Psoas muscle (tissue), 8 donors: ENCODE data around the gene MIB2. TPM values are rescaled to one million over a fixed set of nuclear protein-coding genes. Genes with fewer than 3 reads are reported as not detected.
A peak's percentile ranks its signal among the peaks of the same experiment; 100 is the strongest.
"Not testable (repeated sequence)": the region's sequence is repeated elsewhere in the genome, so short reads cannot be mapped to it uniquely, and the experiment has no call there.

Source experiments
- ATAC-seq, 4 donors: fragments of 200-7000 bp; cut with Tn5 transposase; one replicate each; pipeline ENCODE4 v1.9.1; 2020; ENCODE audit warnings: moderate library complexity in 3 of 4, mild to moderate bottlenecking in 2 of 4
- DNase-seq, 2 donors: peaks; one replicate each; pipeline ENCODE4 v3.0.0-alpha.2; 2020
- H3K27ac ChIP-seq: fragments of 200-600 bp; one replicate; pipeline ENCODE4 v1.8.0; 2022
- H3K27me3 ChIP-seq, 3 donors: fragments of 200-600 bp in 1 of 3; one replicate each; pipeline versions ENCODE4 v1.6.1 to v1.8.0; 2013 to 2022; ENCODE audit warnings: low read length in 2 of 3, mild to moderate bottlenecking in 2 of 3, moderate library complexity in 1 of 3; ENCODE audit not compliant: insufficient read depth in 3 of 3
- H3K36me3 ChIP-seq, 2 donors: fragments of 200-600 bp in 1 of 2; one replicate each; pipeline versions ENCODE4 v1.6.1 to v1.8.0; 2013 to 2022; ENCODE audit warnings: low read depth in 1 of 2, mild to moderate bottlenecking in 1 of 2, moderate library complexity in 1 of 2; ENCODE audit not compliant: insufficient read depth in 1 of 2
- H3K4me1 ChIP-seq: fragments of 200-600 bp; one replicate; pipeline ENCODE4 v1.8.0; 2022
- H3K4me3 ChIP-seq: fragments of 200-600 bp; one replicate; pipeline ENCODE4 v1.8.0; 2022; ENCODE audit warnings: mild to moderate bottlenecking
- H3K9me3 ChIP-seq: fragments of 200-600 bp; one replicate; pipeline ENCODE4 v1.8.0; 2022
- CTCF ChIP-seq: fragments of 200-600 bp; IDR thresholded peaks from one replicate; pipeline ENCODE4 v1.8.0; 2022; ENCODE audit warnings: antibody characterized with exemption
- WGBS, 3 donors: extraction: QIAGEN DNeasy Blood & Tissue Kit; methylation state at CpG; one replicate each; pipeline versions ENCODE4 v1.1.6 to v1.1.7; 2013; 5-methylcytosine and 5-hydroxymethylcytosine counted together
- intact Hi-C, 2 donors: fragments of 100-400 bp; cut with DNase I; formaldehyde crosslinking; loops; one replicate each; pipeline versions ENCODE4 v1.11.0 to v1.14.2; 2022
- polyA plus RNA-seq, 3 donors: library from polyadenylated mRNA; stranded (reverse); fragments of 200-250 nt; gene quantifications; one replicate each; pipeline ENCODE4 v1.2.3, GENCODE V29; 2013
- total RNA-seq, 4 donors: library from RNA; stranded (reverse); fragmentation: NEBNext Ultra II Directional in 2 of 4; extraction: Animal tissue kit (Norgen Biotek cat#: 25700) in 2 of 4; gene quantifications; one replicate each; pipeline versions ENCODE4 v1.2.1 to v1.2.4, GENCODE V29; 2021 to 2023
- donor health status: healthy with polysubstance abuse.
- donor health status: DM: no; HTN: no; CAD: no; lungs with moderate emphysema.
- donor health status: Bipolar disorder and iron deficiency.
- donor health status: healthy.
- donor health status: DM: yes; HTN: yes; CAD: no.
- donor health status: DM: no; HTN: no; CAD: no.
- donor health status: DM: no; HTN: no; CAD: no.
- donor health status: DM: yes; HTN: yes; CAD: no.

The MIB2 gene
- total and polyA plus RNA-seq, 7 donors: 41.8 to 106 (median 78.7) TPM

- 1 to 2% (median 2%) methylated on average over 48 to 79 of the region's 79 CpGs for WGBS, 3 donors
Measured at GRCh38 chr1:1630965-1631781, 15.9 kb downstream of the MIB2 start.

GRCh38 chr1:1631782-1632420 is 16.6 kb downstream of the MIB2 start, which contains the start of gene MMP23B:
Gene MMP23B, plus strand, starts transcription at chr1:1632173. Its CDS starts 46 bp downstream, at chr1:1632219.
- H3K36me3 ChIP-seq: peaks cover 4 to 32% of the 10 kb centered on the region in 2 donors
- DNase-seq (peak; percentile 26 to 55), ATAC-seq (peak in 3 of 4 donors; percentile 5 to 14 (median 7))
- TF ChIP-seq CTCF: no peak
- no peaks in the 10 kb centered on the region for H3K9me3 ChIP-seq
- WGBS, 3 donors: 3 to 4% (median 3%) methylated on average over 18 to 48 of the region's 48 CpGs
- intact Hi-C loops: no loop called here
- peaks cover 0 to 2% (median 0%) of the 10 kb centered on the region in 3 donors for H3K27me3 ChIP-seq
- peak within 1 kb of the TSS; percentile 30 for H3K4me3 ChIP-seq
- H3K4me1 ChIP-seq: peaks cover 3% of the 10 kb centered on the region
- H3K27ac ChIP-seq: peak within 1 kb of the TSS; percentile 1

More at GRCh38 chr1:1630965-1631781, 15.9 kb downstream of the MIB2 start:
- Histone ChIP-seq H3K4me3 (peak overlapping the region; percentile 30), H3K27ac (peak overlapping the region; percentile 1), H3K9me3 (no peaks in the 10 kb centered on the region), H3K27me3 (peaks cover 0 to 2% (median 0%) of the 10 kb centered on the region in 3 donors), H3K36me3 (peaks cover 4 to 32% of the 10 kb centered on the region in 2 donors), H3K4me1 (peaks cover 3% of the 10 kb centered on the region)
- intact Hi-C loops: no loop called here
- TF ChIP-seq CTCF: no peak
- DNase-seq (peak; percentile 82 to 88), ATAC-seq (peak; percentile 67 to 83 (median 79))

GRCh38 chr1:1633409-1633808 is 18.1 kb downstream of the MIB2 start:
- H3K27ac ChIP-seq, intact Hi-C loops, H3K4me3 ChIP-seq, DNase-seq, ATAC-seq, H3K4me1 ChIP-seq, H3K27me3 ChIP-seq, H3K9me3 ChIP-seq: not testable (repeated sequence)
- no CpG with 5 or more reads among the region's 35 CpGs for WGBS, 3 donors
- peaks cover 4 to 26% of the 10 kb centered on the region in 2 donors for H3K36me3 ChIP-seq

- H3K27me3 ChIP-seq, H3K4me1 ChIP-seq, H3K9me3 ChIP-seq, H3K4me3 ChIP-seq, H3K27ac ChIP-seq, ATAC-seq, intact Hi-C loops: not testable (repeated sequence)
- WGBS, 3 donors: 90 to 95% (median 91%) methylated on average over 8 to 9 of the region's 13 CpGs
- peak in 1 of 2 donors; percentile 23 for DNase-seq
- peaks cover 0 to 24% of the 10 kb centered on the region in 2 donors for H3K36me3 ChIP-seq
Measured at GRCh38 chr1:1634613-1635012, 19.3 kb downstream of the MIB2 start.

- ATAC-seq, H3K9me3 ChIP-seq, H3K4me1 ChIP-seq, H3K4me3 ChIP-seq, intact Hi-C loops, H3K27me3 ChIP-seq, H3K27ac ChIP-seq: not testable (repeated sequence)
- WGBS, 3 donors: 88 to 89% (median 89%) methylated on average over 34 to 37 of the region's 37 CpGs
- peaks cover 0 to 27% of the 10 kb centered on the region in 2 donors for H3K36me3 ChIP-seq
- DNase-seq: peak in 1 of 2 donors; percentile 47
Measured at GRCh38 chr1:1636621-1637478, 21.6 kb downstream of the MIB2 start.

GRCh38 chr1:1637479-1637875 is 22.2 kb downstream of the MIB2 start:
- H3K9me3 ChIP-seq, H3K27me3 ChIP-seq, H3K4me3 ChIP-seq, H3K4me1 ChIP-seq, ATAC-seq, intact Hi-C loops, H3K27ac ChIP-seq: not testable (repeated sequence)
- WGBS, 3 donors: 81 to 82% (median 82%) methylated on average over 12 to 14 of the region's 14 CpGs
- peak in 1 of 2 donors; percentile 19 for DNase-seq
- H3K36me3 ChIP-seq: peaks cover 0 to 27% of the 10 kb centered on the region in 2 donors

- ATAC-seq (peak in 1 of 4 donors; percentile 47), DNase-seq (peak in 1 of 2 donors; percentile 38)
- H3K36me3 ChIP-seq: peaks cover 0 to 30% of the 10 kb centered on the region in 2 donors
Measured at GRCh38 chr1:1638528-1638927, 23.2 kb downstream of the MIB2 start.

GRCh38 chr1:1639368-1639767 is 24.1 kb downstream of the MIB2 start:
- WGBS, 3 donors: 90 to 91% (median 90%) methylated on average over 13 to 16 of the region's 16 CpGs
- ATAC-seq: not testable (repeated sequence)
- peak in 1 of 2 donors; percentile 27 for DNase-seq

More at GRCh38 chr1:1638528-1638927, 23.2 kb downstream of the MIB2 start:
- H3K9me3 ChIP-seq, H3K27me3 ChIP-seq, H3K27ac ChIP-seq, H3K4me1 ChIP-seq, H3K4me3 ChIP-seq, intact Hi-C loops: not testable (repeated sequence)
- WGBS, 3 donors: 73 to 90% (median 82%) methylated on average over 8 to 9 of the region's 13 CpGs

More at GRCh38 chr1:1639368-1639767, 24.1 kb downstream of the MIB2 start:
- peaks cover 0 to 30% of the 10 kb centered on the region in 2 donors for H3K36me3 ChIP-seq
- intact Hi-C loops, H3K27ac ChIP-seq, H3K27me3 ChIP-seq, H3K4me1 ChIP-seq, H3K9me3 ChIP-seq, H3K4me3 ChIP-seq: not testable (repeated sequence)
